OCI-LY7 (cell line): Measurements from ENCODE around the gene NCAPD3. TPM values are rescaled to one million over a fixed set of nuclear protein-coding genes. Genes with fewer than 3 reads are reported as not detected.

Experiments used
- BruUV-seq: library from RNA; stranded (reverse); fragments of 400-500 nt; replicated peaks from 2 replicates; lab custom pipeline; 2021; lab: Mats Ljungman, UMichigan
- CTCF ChIA-PET: fragments of 300-600 bp; sonication (Branson Sonifier 250); formaldehyde crosslinking; loops from one replicate; lab custom pipeline; 2022; ENCODE audit warnings: antibody characterized with exemption; ENCODE audit not compliant: unreplicated experiment; lab: Charles Lee
- POLR2A ChIA-PET: fragments of 300-600 bp; sonication (Branson Sonifier 250); formaldehyde crosslinking; loops from one replicate; lab custom pipeline; 2022; ENCODE audit warnings: antibody characterized with exemption; lab: Charles Lee
- DNase-seq: peaks from one replicate; pipeline ENCODE4 v3.0.0-alpha.2; 2015; ENCODE audit warnings: low spot score
- H2AFZ ChIP-seq: fragments of 200-600 bp; sonication (generic), shearing (Covaris generic); 2 replicates; pipeline ENCODE4 v1.6.1; 2014; ENCODE audit warnings: mild to moderate bottlenecking, antibody characterized with exemption, low read length, moderate library complexity
- H3K27ac ChIP-seq: fragments of 200-600 bp; sonication (generic); 2 replicates; pipeline ENCODE4 v1.5.1; 2014; ENCODE audit warnings: mixed run types, low read depth, mild to moderate bottlenecking, moderate library complexity, low read length, inconsistent platforms; ENCODE audit not compliant: poor library complexity, severe bottlenecking
- H3K36me3 ChIP-seq: fragments of 200-600 bp; sonication (generic); 2 replicates; pipeline ENCODE4 v1.6.1; 2014; ENCODE audit warnings: mild to moderate bottlenecking, antibody characterized with exemption, low read length, moderate library complexity, mixed read lengths; ENCODE audit not compliant: insufficient read depth
- H3K4me1 ChIP-seq: fragments of 200-600 bp; sonication (generic); 2 replicates; pipeline ENCODE4 v1.5.1; 2014; ENCODE audit warnings: mild to moderate bottlenecking, low read length; ENCODE audit not compliant: insufficient read depth, poor library complexity, severe bottlenecking
- H3K4me2 ChIP-seq: fragments of 200-600 bp; sonication (generic); 2 replicates; pipeline ENCODE4 v1.6.1; 2014; ENCODE audit warnings: mild to moderate bottlenecking, low read length
- H3K4me3 ChIP-seq: fragments of 200-600 bp; sonication (generic); 2 replicates; pipeline ENCODE4 v1.5.1; 2014; ENCODE audit warnings: mild to moderate bottlenecking, low read depth, low read length; ENCODE audit not compliant: poor library complexity, severe bottlenecking
- H3K79me2 ChIP-seq: fragments of 200-600 bp; sonication (generic); 2 replicates; pipeline ENCODE4 v1.6.1; 2016; ENCODE audit warnings: low read depth, mild to moderate bottlenecking, low read length, moderate library complexity, mixed read lengths; ENCODE audit not compliant: insufficient read depth
- H3K9me2 ChIP-seq: fragments of 200-600 bp; sonication (generic); 2 replicates; pipeline ENCODE4 v1.6.1; 2016; ENCODE audit warnings: mild to moderate bottlenecking, low read length, mixed read lengths; ENCODE audit not compliant: insufficient read depth
- H3K9me3 ChIP-seq: fragments of 200-600 bp; sonication (generic); 2 replicates; pipeline ENCODE4 v1.6.1; 2014; ENCODE audit warnings: mild to moderate bottlenecking, mixed run types, low read length, mixed read lengths
- H4K20me1 ChIP-seq: fragments of 200-600 bp; sonication (generic); 2 replicates; pipeline ENCODE4 v1.6.1; 2014; ENCODE audit warnings: mild to moderate bottlenecking, antibody characterized with exemption, low read length, moderate library complexity, mixed read lengths; ENCODE audit not compliant: insufficient read depth
- CTCF ChIP-seq: fragments of 200-600 bp; sonication (generic); conservative IDR thresholded peaks from 2 replicates; pipeline ENCODE4 v1.5.1; 2014; ENCODE audit warnings: mild to moderate bottlenecking, antibody characterized with exemption, low read length, moderate library complexity, mixed read lengths
- EZH2phosphoT487 ChIP-seq: fragments of 200-600 bp; sonication (generic); IDR thresholded peaks from 2 replicates; pipeline ENCODE4 v1.6.1; 2018; ENCODE audit warnings: low read depth, borderline replicate concordance, mild to moderate bottlenecking, mixed run types, antibody characterized with exemption, low read length, moderate library complexity, mixed read lengths
- intact Hi-C: fragments of 100-400 bp; cut with micrococcal nuclease; formaldehyde crosslinking; loops from one replicate; pipeline ENCODE4 v1.10.0; 2022; ENCODE audit not compliant: unreplicated experiment
- total RNA-seq, 2 experiments: library from RNA; depleted of rRNA in 1 of 2; stranded (reverse); fragments of >200 nt in 1 of 2; shearing (Covaris generic) in 1 of 2; gene quantifications; 2 replicates each; pipeline ENCODE4 v1.2.3, GENCODE V29; 2014 to 2022

Gene NCAPD3
- total RNA-seq, 2 experiments from 2014 or later, result 89.1 to 112 TPM

GRCh38 chr11:134266440-134266839 is 42.7 kb upstream of the NCAPD3 start:
- H4K20me1 ChIP-seq, result no peaks in the 10 kb centered on the region
- peaks cover 4% of the 10 kb centered on the region; the same call in 1 of the 2 replicates for H3K36me3 ChIP-seq
- H3K27ac ChIP-seq, result no peak overlapping the region
- intact Hi-C loops, result no loop called here
- no peak overlapping the region for H3K4me2 ChIP-seq
- no peaks in the 10 kb centered on the region for H3K9me2 ChIP-seq
- TF ChIP-seq CTCF (no peak), EZH2phosphoT487 (no peak)
- H3K9me3 ChIP-seq, result no peaks in the 10 kb centered on the region
- DNase-seq, result no peak
- no peak overlapping the region for H3K4me3 ChIP-seq
- ChIA-PET CTCF (no interaction called here), POLR2A (interaction anchor here (0.7 kb wide), 1 partner anchor 12 kb away, joined by 4 read pairs; no protein-coding TSS in a partner anchor)
- no peaks in the 10 kb centered on the region for H3K79me2 ChIP-seq
- no TSS peak for BruUV-seq
- no peak overlapping the region for H2AFZ ChIP-seq
- H3K4me1 ChIP-seq, result no peaks in the 10 kb centered on the region

DNA sequence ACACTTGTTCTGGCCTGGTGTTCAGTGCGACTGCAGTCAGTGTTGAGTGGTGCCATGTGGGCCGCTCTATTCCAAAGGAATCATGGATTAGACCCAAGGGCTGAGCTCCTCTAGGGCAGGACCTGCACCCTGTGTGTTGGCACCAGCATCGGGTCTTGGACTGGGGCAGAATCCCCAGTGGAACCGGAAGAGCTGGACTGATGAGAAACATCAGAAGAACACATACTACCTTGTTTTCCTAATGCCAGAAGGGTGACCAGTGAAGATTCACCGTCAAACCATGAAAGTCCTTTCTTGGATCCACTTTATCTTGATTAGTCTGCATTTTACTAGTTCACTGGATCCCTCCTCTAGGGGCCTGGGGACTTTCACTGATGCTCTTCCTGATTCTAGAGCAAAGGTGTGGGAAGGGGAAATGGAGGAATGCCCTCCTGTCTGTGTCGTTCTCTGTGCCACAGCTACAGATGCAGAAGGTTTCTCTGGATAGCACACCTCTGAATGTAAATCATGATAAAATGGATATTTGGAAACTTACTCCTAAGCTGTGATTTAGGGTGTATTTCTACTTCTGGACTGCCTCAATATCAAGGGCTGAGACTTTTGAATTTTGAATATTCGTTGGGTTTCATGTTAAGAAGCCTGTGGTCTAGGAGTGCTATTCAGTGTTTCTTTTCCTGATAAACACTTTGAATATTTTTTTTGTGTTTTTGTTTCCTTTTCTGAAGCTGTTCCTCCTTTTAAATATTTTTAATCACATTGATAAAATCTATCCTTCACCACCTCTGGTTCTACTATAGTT is 41.4 kb upstream of the NCAPD3 start:
- intact Hi-C loops, result no loop called here
- BruUV-seq, result no TSS peak

More for the DNA sequence above, 41.4 kb upstream of the NCAPD3 start:
- TF ChIP-seq EZH2phosphoT487 (no peak), CTCF (no peak)
- no peaks in the 10 kb centered on the region for H3K79me2 ChIP-seq
- peaks cover 8% of the 10 kb centered on the region for H3K4me1 ChIP-seq
- H3K27ac ChIP-seq, result no peak overlapping the region
- ChIA-PET POLR2A (no interaction called here), CTCF (no interaction called here)
- H3K9me2 ChIP-seq, result no peaks in the 10 kb centered on the region
- H4K20me1 ChIP-seq, result no peaks in the 10 kb centered on the region
- no peak overlapping the region for H3K4me3 ChIP-seq
- H3K9me3 ChIP-seq, result no peaks in the 10 kb centered on the region
- no peak overlapping the region for H3K4me2 ChIP-seq
- peaks cover 10% of the 10 kb centered on the region; the same call in 1 of the 2 replicates for H3K36me3 ChIP-seq
- no peak for DNase-seq
- H2AFZ ChIP-seq, result no peak overlapping the region
